Body of pancreas (tissue), 4 donors: ENCODE results near the gene PPP2R5C. TPM values are rescaled to one million over a fixed set of nuclear protein-coding genes. Genes with fewer than 3 reads are reported as not detected.
"Not testable (repeated sequence)": the region's sequence is repeated elsewhere in the genome, so short reads cannot be mapped to it uniquely, and the experiment has no call there.

Source experiments
- ATAC-seq: fragments of 150-250 bp; one replicate; pipeline ENCODE4 v1.9.1; 2016
- DNase-seq, 4 donors: peaks; one replicate each; pipeline ENCODE4 v3.0.0-alpha.2; 2019
- H3K27ac ChIP-seq, 4 donors: fragments of 200-600 bp; sonication (generic); 1 replicate in 3 of 4; 2 replicates in 1 of 4; pipeline versions ENCODE4 v1.5.1 to v1.6.1; 2016 to 2019; ENCODE audit warnings: mild to moderate bottlenecking in 1 of 4, mixed read lengths in 1 of 4, moderate library complexity in 1 of 4
- H3K27me3 ChIP-seq, 2 donors: fragments of 200-600 bp; sonication (generic); one replicate each; pipeline ENCODE4 v1.6.0; 2016; ENCODE audit warnings: mild to moderate bottlenecking in 1 of 2
- H3K36me3 ChIP-seq, 2 donors: fragments of 200-600 bp; sonication (generic); replicated peaks in 1 of 2; 2 replicates each; pipeline ENCODE4 v1.5.1; 2016; ENCODE audit warnings: low read depth in 2 of 2; ENCODE audit not compliant: insufficient read depth in 1 of 2
- H3K4me1 ChIP-seq: fragments of 200-600 bp; sonication (generic); one replicate; pipeline ENCODE4 v1.6.0; 2016
- H3K4me3 ChIP-seq, 2 donors: fragments of 200-600 bp; sonication (generic); 1 replicate in 1 of 2; 2 replicates in 1 of 2; pipeline ENCODE4 v1.5.1; 2016 to 2019
- H3K9me3 ChIP-seq, 3 donors: fragments of 200-600 bp; sonication (generic); 1 replicate in 2 of 3; 2 replicates in 1 of 3; pipeline ENCODE4 v1.5.1; 2016
- CTCF ChIP-seq, 7 experiments: fragments of 450-650 bp in 4 of 7; fragments of 200-600 bp in 3 of 7; sonication (generic) in 3 of 7; IDR thresholded peaks; one replicate each; pipeline ENCODE4 v1.5.1; 2016 to 2019; ENCODE audit warnings: antibody characterized with exemption in 7 of 7
- POLR2A ChIP-seq, 3 donors: fragments of 450-650 bp; IDR thresholded peaks; one replicate each; pipeline ENCODE4 v1.6.1; 2016; ENCODE audit warnings: antibody characterized with exemption in 3 of 3, mild to moderate bottlenecking in 2 of 3
- WGBS, 2 donors: methylation state at CpG; one replicate each; pipeline ENCODE4 v1.1.5; 2017; 5-methylcytosine and 5-hydroxymethylcytosine counted together
- intact Hi-C: fragments of 100-400 bp; cut with DNase I; formaldehyde crosslinking; loops from one replicate; pipeline ENCODE4 v1.15.1; 2023
- total RNA-seq, 2 donors: library from RNA; depleted of rRNA; stranded (reverse); fragments of >200 nt; gene quantifications; one replicate each; pipeline ENCODE4 v1.1.0, GENCODE V29; 2016

Gene PPP2R5C
- total RNA-seq, 2 donors from 2014 or later = 59.0 to 77.6 TPM

- H3K4me1 ChIP-seq = no peaks in the 10 kb centered on the region
- H3K4me3 ChIP-seq = no peak overlapping the region
- DNase-seq (no peak), ATAC-seq (no peak)
- H3K9me3 ChIP-seq = peaks cover 0 to 7% (median 0%) of the 10 kb centered on the region in 3 donors
- H3K36me3 ChIP-seq = no peaks in the 10 kb centered on the region
- no peak overlapping the region for H3K27ac ChIP-seq
- TF ChIP-seq POLR2A (IDR thresholded peaks at IDR 0.05) (no peak), CTCF (IDR thresholded peaks at IDR 0.05) (no peak)
- intact Hi-C loops = no loop called here
- no peaks in the 10 kb centered on the region for H3K27me3 ChIP-seq
- WGBS, 2 donors = 83 to 90% methylated on average over 2 to 3 of the region's 3 CpGs
These were observed 20.5 kb upstream of the PPP2R5C start for GRCh38 chr14:101740981-101741380.

GRCh38 chr14:101743701-101744100 is 17.8 kb upstream of the PPP2R5C start:
- Histone ChIP-seq H3K27me3 (no peaks in the 10 kb centered on the region), H3K36me3 (no peaks in the 10 kb centered on the region), H3K4me3 (no peak overlapping the region), H3K27ac (no peak overlapping the region), H3K9me3 (peaks cover 0 to 7% (median 0%) of the 10 kb centered on the region in 3 donors), H3K4me1 (no peaks in the 10 kb centered on the region)
- 74 to 92% methylated on average over 6 of the region's 6 CpGs for WGBS, 2 donors
- intact Hi-C loops = no loop called here
- no peak for ATAC-seq
- no peak for DNase-seq
- no peak for TF ChIP-seq POLR2A (IDR thresholded peaks at IDR 0.05)
- TF ChIP-seq CTCF (IDR thresholded peaks at IDR 0.05) = no peak

GRCh38 chr14:101744382-101744781 is 17.1 kb upstream of the PPP2R5C start:
- intact Hi-C loops = not testable (repeated sequence)
- 74 to 77% methylated on average over 6 of the region's 6 CpGs for WGBS, 2 donors

GRCh38 chr14:101749756-101750155 is 11.8 kb upstream of the PPP2R5C start:
- WGBS, 2 donors = 43% methylated on average over 5 of the region's 5 CpGs; no CpG with 5 or more reads in 1 of the 2 donors
- H3K4me3 ChIP-seq, intact Hi-C loops, DNase-seq, H3K4me1 ChIP-seq, H3K27me3 ChIP-seq, H3K27ac ChIP-seq, H3K36me3 ChIP-seq, H3K9me3 ChIP-seq, ATAC-seq: not testable (repeated sequence)

More at GRCh38 chr14:101744382-101744781, 17.1 kb upstream of the PPP2R5C start:
- not testable (repeated sequence) for H3K27ac ChIP-seq, H3K4me3 ChIP-seq, H3K4me1 ChIP-seq, ATAC-seq, DNase-seq, H3K27me3 ChIP-seq, H3K36me3 ChIP-seq, H3K9me3 ChIP-seq

- 62 to 85% methylated on average over 4 of the region's 4 CpGs for WGBS, 2 donors
- H3K27ac ChIP-seq = no peak overlapping the region
- TF ChIP-seq CTCF (IDR thresholded peaks at IDR 0.05) = no peak
- no peak for TF ChIP-seq POLR2A (IDR thresholded peaks at IDR 0.05)
- no peaks in the 10 kb centered on the region for H3K36me3 ChIP-seq
- H3K27me3 ChIP-seq = no peaks in the 10 kb centered on the region
- no peaks in the 10 kb centered on the region for H3K9me3 ChIP-seq
- intact Hi-C loops = no loop called here
- DNase-seq (no peak), ATAC-seq (no peak)
- H3K4me1 ChIP-seq = peaks cover 3% of the 10 kb centered on the region
- H3K4me3 ChIP-seq = no peak overlapping the region
These were observed 6.6 kb upstream of the PPP2R5C start for GRCh38 chr14:101754893-101755292.

- ATAC-seq = no peak
- Histone ChIP-seq H3K9me3 (no peaks in the 10 kb centered on the region), H3K27ac (no peak overlapping the region), H3K36me3 (no peaks in the 10 kb centered on the region), H3K4me3 (no peak overlapping the region), H3K4me1 (peaks cover 6% of the 10 kb centered on the region), H3K27me3 (no peaks in the 10 kb centered on the region)
- 71 to 75% methylated on average over 7 of the region's 8 CpGs for WGBS, 2 donors
- no peak for DNase-seq
- intact Hi-C loops = no loop called here
- TF ChIP-seq CTCF (IDR thresholded peaks at IDR 0.05) (no peak), POLR2A (IDR thresholded peaks at IDR 0.05) (no peak)
These were observed 5.8 kb upstream of the PPP2R5C start for GRCh38 chr14:101755591-101756324.
